Neutrophil (primary cell): ENCODE results near the gene TMUB1.

Experiments
- H3K27ac ChIP-seq: fragments of 200-600 bp; sonication (generic); 2 replicates; pipeline ENCODE4 v1.5.1; 2016; ENCODE audit warnings: mild to moderate bottlenecking, moderate library complexity
- H3K27me3 ChIP-seq: fragments of 200-600 bp; sonication (generic); 2 replicates; pipeline ENCODE4 v1.6.0; 2016; ENCODE audit warnings: mild to moderate bottlenecking
- H3K36me3 ChIP-seq: fragments of 200-600 bp; sonication (generic); 2 replicates; pipeline ENCODE4 v1.5.1; 2017
- H3K4me1 ChIP-seq, 2 experiments: fragments of 200-600 bp in 1 of 2; sonication (generic) in 1 of 2; 1 replicate in 1 of 2; 2 replicates in 1 of 2; pipeline versions ENCODE4 v1.5.1 to v1.6.1; 2013 to 2016; ENCODE audit warnings: low read depth in 1 of 2, low read length in 1 of 2, mild to moderate bottlenecking in 1 of 2, moderate library complexity in 1 of 2; ENCODE audit not compliant: control insufficient read depth in 1 of 2, insufficient read depth in 1 of 2
- H3K4me3 ChIP-seq, 2 experiments: fragments of 200-600 bp in 1 of 2; sonication (generic) in 1 of 2; 1 replicate in 1 of 2; 2 replicates in 1 of 2; pipeline ENCODE4 v1.5.1; 2013 to 2016; ENCODE audit warnings: low read depth in 1 of 2, low read length in 1 of 2, mild to moderate bottlenecking in 1 of 2, moderate library complexity in 1 of 2
- H3K9me3 ChIP-seq: fragments of 200-600 bp; sonication (generic); 2 replicates; pipeline ENCODE4 v1.5.1; 2016
- TF ChIP-seq, protein P1 (sequence below): fragments of 200-600 bp; sonication (generic); IDR thresholded peaks from 2 replicates; pipeline ENCODE4 v1.5.1; 2016; ENCODE audit warnings: antibody characterized with exemption

Gene TMUB1

GRCh38 chr7:151103973-151104372, 20.7 kb upstream of the TMUB1 start:
- H3K27ac ChIP-seq, result no peak overlapping the region
- H3K27me3 ChIP-seq, result no peaks in the 10 kb centered on the region
- no peaks in the 10 kb centered on the region for H3K4me1 ChIP-seq
- H3K9me3 ChIP-seq, result no peaks in the 10 kb centered on the region
- H3K36me3 ChIP-seq, result no peaks in the 10 kb centered on the region
- TF ChIP-seq, protein P1, sequence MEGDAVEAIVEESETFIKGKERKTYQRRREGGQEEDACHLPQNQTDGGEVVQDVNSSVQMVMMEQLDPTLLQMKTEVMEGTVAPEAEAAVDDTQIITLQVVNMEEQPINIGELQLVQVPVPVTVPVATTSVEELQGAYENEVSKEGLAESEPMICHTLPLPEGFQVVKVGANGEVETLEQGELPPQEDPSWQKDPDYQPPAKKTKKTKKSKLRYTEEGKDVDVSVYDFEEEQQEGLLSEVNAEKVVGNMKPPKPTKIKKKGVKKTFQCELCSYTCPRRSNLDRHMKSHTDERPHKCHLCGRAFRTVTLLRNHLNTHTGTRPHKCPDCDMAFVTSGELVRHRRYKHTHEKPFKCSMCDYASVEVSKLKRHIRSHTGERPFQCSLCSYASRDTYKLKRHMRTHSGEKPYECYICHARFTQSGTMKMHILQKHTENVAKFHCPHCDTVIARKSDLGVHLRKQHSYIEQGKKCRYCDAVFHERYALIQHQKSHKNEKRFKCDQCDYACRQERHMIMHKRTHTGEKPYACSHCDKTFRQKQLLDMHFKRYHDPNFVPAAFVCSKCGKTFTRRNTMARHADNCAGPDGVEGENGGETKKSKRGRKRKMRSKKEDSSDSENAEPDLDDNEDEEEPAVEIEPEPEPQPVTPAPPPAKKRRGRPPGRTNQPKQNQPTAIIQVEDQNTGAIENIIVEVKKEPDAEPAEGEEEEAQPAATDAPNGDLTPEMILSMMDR, result no peak
- no peak overlapping the region for H3K4me3 ChIP-seq

- Histone ChIP-seq H3K27ac (no peak overlapping the region), H3K4me1 (no peaks in the 10 kb centered on the region), H3K9me3 (no peaks in the 10 kb centered on the region), H3K4me3 (no peak overlapping the region), H3K27me3 (no peaks in the 10 kb centered on the region), H3K36me3 (no peaks in the 10 kb centered on the region)
- TF ChIP-seq, protein P1, result no peak
These were observed 19.7 kb upstream of the TMUB1 start for GRCh38 chr7:151102991-151103390.

GRCh38 chr7:151101621-151102396, 18.5 kb upstream of the TMUB1 start:
- H3K27me3 ChIP-seq, result no peaks in the 10 kb centered on the region
- H3K36me3 ChIP-seq, result no peaks in the 10 kb centered on the region
- H3K9me3 ChIP-seq, result no peaks in the 10 kb centered on the region
- TF ChIP-seq, protein P1, result no peak
- no peaks in the 10 kb centered on the region for H3K4me1 ChIP-seq
- H3K4me3 ChIP-seq, result no peak overlapping the region
- no peak overlapping the region for H3K27ac ChIP-seq

DNA sequence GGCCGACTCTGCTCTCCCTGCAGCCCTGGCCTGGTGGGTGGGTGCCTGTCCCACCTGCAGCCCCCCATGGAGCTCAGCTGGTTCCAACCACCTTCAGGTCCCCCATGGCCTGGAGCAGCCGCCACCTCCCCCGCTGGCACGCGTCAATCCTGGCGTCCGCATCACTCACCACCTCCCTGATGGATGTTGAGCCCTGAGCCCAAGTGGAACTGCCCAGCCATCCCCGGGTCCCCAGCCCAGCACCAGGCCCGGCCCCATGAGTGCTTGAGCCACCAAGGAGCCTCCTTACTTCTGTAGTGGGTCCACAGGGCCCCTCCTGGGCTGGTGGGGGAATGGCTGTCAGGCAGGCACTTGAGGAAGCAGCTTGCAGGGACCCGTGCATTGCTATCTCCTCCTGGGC, 17.6 kb upstream of the TMUB1 start:
- Histone ChIP-seq H3K27ac (no peak overlapping the region), H3K27me3 (no peaks in the 10 kb centered on the region), H3K36me3 (no peaks in the 10 kb centered on the region), H3K4me3 (no peak overlapping the region), H3K4me1 (no peaks in the 10 kb centered on the region), H3K9me3 (no peaks in the 10 kb centered on the region)
- TF ChIP-seq, protein P1, result no peak

DNA sequence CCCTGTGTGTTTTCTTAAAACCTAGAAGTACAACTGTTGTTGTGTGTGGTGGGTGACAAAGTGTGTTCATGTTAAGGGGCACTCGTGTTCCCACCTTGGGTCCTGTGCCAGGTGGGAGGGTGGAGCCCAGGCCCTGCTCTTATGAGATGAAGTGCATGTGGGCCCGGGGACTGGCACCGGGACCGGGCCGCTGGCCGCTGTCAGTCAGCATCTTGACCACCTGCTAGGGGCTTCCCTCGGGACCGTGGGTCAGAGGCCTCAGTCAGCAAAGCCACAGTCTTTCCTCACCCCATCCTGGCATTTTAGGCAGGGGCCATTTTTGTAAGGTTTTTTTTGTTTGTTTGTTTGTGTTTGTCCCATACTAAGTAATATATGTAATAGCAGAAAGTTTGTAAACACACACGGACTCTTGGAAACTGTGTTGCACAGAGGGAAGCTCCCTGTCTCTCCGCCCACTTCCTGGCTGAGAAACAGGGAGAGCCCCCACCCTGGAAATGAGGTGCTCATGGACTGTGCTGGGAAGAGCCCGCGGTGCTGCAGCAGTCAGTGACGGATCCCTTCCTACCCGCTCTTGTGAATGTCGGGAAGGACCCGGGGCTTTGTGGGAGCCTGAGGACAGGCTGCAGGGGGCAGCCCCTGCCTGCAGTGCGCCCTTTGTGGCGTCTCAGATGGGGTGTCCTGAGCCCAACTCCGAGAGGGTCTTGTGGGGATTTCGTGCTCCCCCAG, 16.4 kb upstream of the TMUB1 start:
- H3K4me1 ChIP-seq, result no peaks in the 10 kb centered on the region
- no peaks in the 10 kb centered on the region for H3K27me3 ChIP-seq
- no peaks in the 10 kb centered on the region for H3K9me3 ChIP-seq
- H3K27ac ChIP-seq, result no peak overlapping the region
- H3K4me3 ChIP-seq, result no peak overlapping the region
- TF ChIP-seq, protein P1, result no peak
- no peaks in the 10 kb centered on the region for H3K36me3 ChIP-seq
